ENCODE measurements around the gene NR2F6. TPM values are rescaled to one million over a fixed set of nuclear protein-coding genes. Genes with fewer than 3 reads are reported as not detected.
A peak's percentile ranks its signal among the peaks of the same experiment; 100 is the strongest.

NR2F6 gene
- polyA plus RNA-seq, 10 donors: 20.0 to 31.6 (median 23.4) TPM

- DNase-seq: no peak
Observed at GRCh38 chr19:17242431-17243208, 3.1 kb downstream of the NR2F6 start.

- no peak for DNase-seq
Observed at GRCh38 chr19:17240826-17241399, 4.8 kb downstream of the NR2F6 start.

- no peak for DNase-seq
Observed at GRCh38 chr19:17240062-17240752, 5.5 kb downstream of the NR2F6 start.

- DNase-seq: no peak
Observed at GRCh38 chr19:17237747-17238706, 7.7 kb downstream of the NR2F6 start.

- DNase-seq: no peak
Observed at GRCh38 chr19:17236811-17237543, 8.7 kb downstream of the NR2F6 start.

- peak in 1 of 3 donors; percentile 51 for DNase-seq
Observed at GRCh38 chr19:17235971-17236777, 9.5 kb downstream of the NR2F6 start.

GRCh38 chr19:17235300-17235970, 10.3 kb downstream of the NR2F6 start:
- peak; percentile 56 to 91 (median 84) for DNase-seq

- DNase-seq: peak in 2 of 3 donors; percentile 34 to 59
Observed at GRCh38 chr19:17234911-17235299, 10.8 kb downstream of the NR2F6 start.

- DNase-seq: no peak
Observed at GRCh38 chr19:17232258-17232657, 13.5 kb downstream of the NR2F6 start.

- peak in 1 of 3 donors; percentile 5 for DNase-seq
Observed at GRCh38 chr19:17229890-17230289, 15.8 kb downstream of the NR2F6 start.

GRCh38 chr19:17227798-17228367, 17.8 kb downstream of the NR2F6 start:
- DNase-seq: no peak

DNA sequence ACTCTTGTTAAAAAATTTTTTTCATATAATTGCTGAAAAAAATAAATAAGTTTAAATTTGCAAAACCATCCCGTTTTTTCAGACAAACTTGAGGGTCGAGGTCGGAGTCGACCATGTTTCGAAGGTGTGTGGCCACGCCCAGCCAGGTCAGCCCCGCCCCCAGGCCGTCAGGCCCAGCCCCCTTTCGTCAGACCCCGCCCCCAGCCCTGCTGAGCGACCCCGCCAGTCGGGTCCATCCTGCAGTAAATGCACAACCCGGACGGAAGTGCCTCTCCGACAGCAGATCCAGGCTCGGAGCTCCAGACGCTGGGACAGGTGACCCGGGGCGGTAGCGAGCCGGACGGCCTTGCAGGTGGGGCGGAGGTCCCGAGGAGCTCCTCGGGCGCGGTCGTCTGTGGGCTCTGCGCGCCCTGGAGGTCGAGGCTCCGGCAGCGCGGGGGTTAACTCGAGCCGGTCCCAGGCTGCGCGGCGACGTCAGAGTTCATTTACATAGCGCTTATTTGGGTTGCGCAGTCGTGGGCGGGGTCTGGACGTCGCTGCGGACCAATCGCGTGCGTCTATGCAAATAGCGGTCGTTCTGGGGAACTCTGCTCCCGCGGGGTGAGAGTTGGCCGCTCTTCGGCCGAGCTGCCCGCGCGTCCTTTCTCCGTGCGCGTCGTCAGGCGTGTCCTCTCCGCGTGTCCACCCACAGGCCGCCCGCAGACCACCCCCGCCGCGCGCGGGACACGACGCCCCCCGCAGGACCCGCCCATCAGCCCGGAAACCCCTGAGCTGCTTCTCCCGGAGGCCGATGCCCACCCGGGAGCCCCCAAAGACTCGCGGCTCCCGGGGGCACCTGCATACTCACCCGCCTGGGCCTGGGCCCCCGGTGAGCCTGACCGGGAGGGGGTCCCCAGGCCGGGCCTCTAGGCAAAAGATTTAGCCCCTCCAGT, 19.5 kb downstream of the NR2F6 start, which contains the start of gene OCEL1:
Gene OCEL1 (plus strand): TSS at position 225 of the 932 bp plus-strand sequence. CDS start 22 bp downstream, at position 247.
- peak; percentile 98 to 100 (median 99) for DNase-seq

- no peak for DNase-seq
Observed at GRCh38 chr19:17225053-17225452, 20.7 kb downstream of the NR2F6 start.

GRCh38 chr19:17220207-17220758, 25.4 kb downstream of the NR2F6 start:
- DNase-seq: no peak

DNA sequence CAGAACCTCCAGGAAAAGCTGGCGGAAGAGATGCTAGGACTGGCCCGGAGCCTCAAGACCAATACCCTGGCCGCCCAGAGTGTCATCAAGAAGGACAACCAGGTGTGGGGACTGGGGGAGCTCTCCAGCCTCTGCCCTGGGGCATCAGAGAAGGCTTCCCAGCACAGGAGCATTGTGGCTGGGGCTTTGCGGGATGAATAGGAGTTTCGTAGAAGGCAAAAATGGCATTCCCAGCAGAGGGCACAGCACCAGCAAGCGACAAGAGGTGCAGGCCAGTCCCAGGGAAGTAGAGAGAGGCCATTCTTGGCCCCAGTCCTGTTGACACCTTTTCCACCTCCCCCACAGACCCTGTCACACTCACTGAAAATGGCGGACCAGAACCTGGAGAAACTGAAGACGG, 26.4 kb downstream of the NR2F6 start:
- peak in 1 of 3 donors; percentile 1 for DNase-seq

GRCh38 chr19:17216058-17216670, 29.6 kb downstream of the NR2F6 start:
- peak in 1 of 3 donors; percentile 16 for DNase-seq

Measured in muscle of back (tissue), 11 donors.